ENCODE measurements around the gene ZNF638. TPM values are rescaled to one million over a fixed set of nuclear protein-coding genes. Genes with fewer than 3 reads are reported as not detected.
"Not testable (repeated sequence)": the region's sequence is repeated elsewhere in the genome, so short reads cannot be mapped to it uniquely, and the experiment has no call there.

ZNF638 gene
- total RNA-seq, 2 donors from 2014 or later = 73.9 to 77.9 TPM

DNA sequence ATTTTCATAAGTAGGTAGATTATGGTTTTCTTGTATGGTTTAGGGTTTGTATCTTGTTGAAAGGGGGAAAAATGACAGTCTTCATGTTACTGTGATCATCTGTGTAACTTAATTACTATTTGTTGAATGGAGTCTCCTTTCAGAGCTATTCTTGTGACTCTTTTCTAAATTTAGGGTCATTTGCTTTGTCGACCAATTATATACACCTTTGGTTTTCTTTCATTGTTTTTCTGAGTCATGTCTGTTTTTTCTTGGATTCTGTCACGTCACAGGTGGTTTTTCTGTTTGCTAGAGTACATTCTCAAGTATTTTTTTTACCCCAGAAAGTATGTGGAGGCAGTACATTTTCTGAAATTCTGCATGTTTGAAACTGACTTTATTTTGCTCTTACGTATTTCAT lies 78.0 kb downstream of the ZNF638 start:
- Histone ChIP-seq H3K27ac (no peak overlapping the region), H3K4me1 (no peaks in the 10 kb centered on the region), H3K36me3 (peaks cover 39% of the 10 kb centered on the region), H3K9me3 (no peaks in the 10 kb centered on the region), H3K27me3 (no peaks in the 10 kb centered on the region), H3K4me3 (no peak overlapping the region)
- no peak for DNase-seq (ENCODE audit: low spot score)
- TF ChIP-seq, protein P1, sequence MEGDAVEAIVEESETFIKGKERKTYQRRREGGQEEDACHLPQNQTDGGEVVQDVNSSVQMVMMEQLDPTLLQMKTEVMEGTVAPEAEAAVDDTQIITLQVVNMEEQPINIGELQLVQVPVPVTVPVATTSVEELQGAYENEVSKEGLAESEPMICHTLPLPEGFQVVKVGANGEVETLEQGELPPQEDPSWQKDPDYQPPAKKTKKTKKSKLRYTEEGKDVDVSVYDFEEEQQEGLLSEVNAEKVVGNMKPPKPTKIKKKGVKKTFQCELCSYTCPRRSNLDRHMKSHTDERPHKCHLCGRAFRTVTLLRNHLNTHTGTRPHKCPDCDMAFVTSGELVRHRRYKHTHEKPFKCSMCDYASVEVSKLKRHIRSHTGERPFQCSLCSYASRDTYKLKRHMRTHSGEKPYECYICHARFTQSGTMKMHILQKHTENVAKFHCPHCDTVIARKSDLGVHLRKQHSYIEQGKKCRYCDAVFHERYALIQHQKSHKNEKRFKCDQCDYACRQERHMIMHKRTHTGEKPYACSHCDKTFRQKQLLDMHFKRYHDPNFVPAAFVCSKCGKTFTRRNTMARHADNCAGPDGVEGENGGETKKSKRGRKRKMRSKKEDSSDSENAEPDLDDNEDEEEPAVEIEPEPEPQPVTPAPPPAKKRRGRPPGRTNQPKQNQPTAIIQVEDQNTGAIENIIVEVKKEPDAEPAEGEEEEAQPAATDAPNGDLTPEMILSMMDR (IDR thresholded peaks at IDR 0.05) = no peak

- Histone ChIP-seq H3K27me3 (no peaks in the 10 kb centered on the region), H3K4me3 (no peak overlapping the region), H3K9me3 (no peaks in the 10 kb centered on the region), H3K27ac (no peak overlapping the region), H3K4me1 (no peaks in the 10 kb centered on the region), H3K36me3 (peaks cover 30% of the 10 kb centered on the region)
- TF ChIP-seq, protein P1 (IDR thresholded peaks at IDR 0.05) = no peak
- DNase-seq (ENCODE audit: low spot score) = no peak
These were observed 79.1 kb downstream of the ZNF638 start for GRCh38 chr2:71410696-71411095.

GRCh38 chr2:71416866-71417265 lies 85.3 kb downstream of the ZNF638 start:
- H3K4me1 ChIP-seq; H3K27me3 ChIP-seq; H3K36me3 ChIP-seq; DNase-seq (ENCODE audit: low spot score); H3K9me3 ChIP-seq: not testable (repeated sequence)
- H3K27ac ChIP-seq = peak overlapping the region in 1 of 2 donors; percentile 67
- peak overlapping the region; percentile 32 for H3K4me3 ChIP-seq

DNA sequence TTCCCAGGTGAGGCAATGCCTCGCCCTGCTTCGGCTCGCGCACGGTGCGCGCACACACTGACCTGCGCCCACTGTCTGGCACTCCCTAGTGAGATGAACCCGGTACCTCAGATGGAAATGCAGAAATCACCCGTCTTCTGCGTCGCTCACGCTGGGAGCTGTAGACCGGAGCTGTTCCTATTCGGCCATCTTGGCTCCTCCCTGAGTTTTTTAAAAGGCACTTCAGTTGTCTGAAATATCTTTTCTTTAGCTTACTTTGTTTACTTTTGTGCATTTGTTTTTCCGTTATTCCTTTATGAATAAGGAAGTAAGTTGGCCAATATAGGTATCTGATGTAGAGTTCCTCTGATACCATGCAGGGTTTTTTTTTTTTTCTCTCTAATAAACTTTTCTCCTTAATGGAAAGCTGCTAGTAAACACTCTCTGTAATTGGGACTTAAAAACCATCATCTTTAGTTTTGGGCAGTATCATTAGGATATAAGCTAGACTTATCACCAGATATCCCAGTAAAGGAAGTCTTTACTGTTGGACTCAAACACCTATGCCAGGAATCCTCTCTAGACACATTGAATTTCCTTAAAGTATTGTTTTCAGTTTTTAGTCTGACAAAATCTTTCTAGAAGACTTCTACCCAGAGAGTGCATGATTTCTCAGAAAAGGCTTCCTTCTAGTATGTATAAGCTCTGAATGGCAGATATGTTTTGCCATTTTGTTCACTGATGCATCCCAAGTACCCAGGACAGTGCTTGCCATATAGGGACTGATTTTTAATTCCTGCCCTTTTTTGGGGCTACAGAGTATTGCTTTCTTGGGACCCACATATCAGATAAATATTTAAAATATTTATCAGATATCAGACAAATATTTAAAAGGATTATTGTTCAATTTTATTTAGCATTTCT lies 86.0 kb downstream of the ZNF638 start:
- peak overlapping the region; percentile 32 for H3K4me3 ChIP-seq
- DNase-seq (ENCODE audit: low spot score) = no peak
- H3K36me3 ChIP-seq = no peaks in the 10 kb centered on the region
- TF ChIP-seq, protein P1 (IDR thresholded peaks at IDR 0.05) = no peak
- H3K27me3 ChIP-seq = no peaks in the 10 kb centered on the region
- H3K4me1 ChIP-seq = peaks cover 0 to 6% of the 10 kb centered on the region in 2 donors
- no peaks in the 10 kb centered on the region for H3K9me3 ChIP-seq
- H3K27ac ChIP-seq = peak overlapping the region; percentile 27 to 67

GRCh38 chr2:71419145-71419544 lies 87.6 kb downstream of the ZNF638 start:
- Histone ChIP-seq H3K27me3 (no peaks in the 10 kb centered on the region), H3K9me3 (no peaks in the 10 kb centered on the region), H3K36me3 (peaks cover 14% of the 10 kb centered on the region), H3K27ac (no peak overlapping the region), H3K4me3 (no peak overlapping the region), H3K4me1 (peaks cover 0 to 6% of the 10 kb centered on the region in 2 donors)
- no peak for DNase-seq (ENCODE audit: low spot score)
- TF ChIP-seq, protein P1 (IDR thresholded peaks at IDR 0.05) = no peak

DNA sequence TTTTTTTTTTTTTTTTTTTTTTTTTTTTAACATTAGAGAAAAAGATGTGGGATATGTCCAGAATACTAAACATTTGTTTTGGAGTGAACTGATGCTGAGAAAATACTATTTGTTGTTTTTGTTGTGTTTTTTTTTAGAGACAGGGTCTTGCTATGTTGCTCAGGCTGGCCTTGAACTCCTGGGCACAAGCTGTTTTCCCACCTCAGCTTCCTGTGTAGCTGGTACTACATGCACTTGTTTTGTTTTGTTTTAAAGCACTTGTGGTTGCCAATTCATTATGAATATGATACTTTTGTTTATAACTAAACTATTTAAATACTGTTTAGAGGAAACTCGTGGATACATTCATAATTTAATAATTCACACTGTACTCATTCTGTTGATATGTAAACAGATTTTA lies 88.4 kb downstream of the ZNF638 start:
- H3K27ac ChIP-seq = no peak overlapping the region
- no peaks in the 10 kb centered on the region for H3K9me3 ChIP-seq
- H3K36me3 ChIP-seq = peaks cover 19% of the 10 kb centered on the region
- H3K4me1 ChIP-seq = peaks cover 0 to 6% of the 10 kb centered on the region in 2 donors
- no peaks in the 10 kb centered on the region for H3K27me3 ChIP-seq
- no peak for DNase-seq (ENCODE audit: low spot score)
- no peak overlapping the region for H3K4me3 ChIP-seq
- TF ChIP-seq, protein P1 (IDR thresholded peaks at IDR 0.05) = no peak
